Activated T-cell treated with anti-CD3 and anti-CD28 coated beads, Interleukin-2, amount 50 U/mL, for 72 hours (primary cell): Measurements from ENCODE around the gene HEPACAM2. TPM values are rescaled to one million over a fixed set of nuclear protein-coding genes. Genes with fewer than 3 reads are reported as not detected.

ENCODE experiments used
- ATAC-seq, 2 donors: fragments of 150-1000 bp; cut with Tn5 transposase; replicated peaks in 1 of 2; 2 replicates each; pipeline ENCODE4 v1.10.0; 2021; ENCODE audit warnings: moderate library complexity in 2 of 2, mild to moderate bottlenecking in 1 of 2
- DNase-seq, 2 donors: peaks; one replicate each; pipeline ENCODE4 v3.0.0; 2021 to 2022; ENCODE audit warnings: mixed read lengths in 1 of 2
- H3K27ac Mint-ChIP-seq: one replicate; pipeline ENCODE4 v1.8.0; 2022; ENCODE audit warnings: mild to moderate bottlenecking, moderate library complexity, mixed read lengths
- H3K27me3 Mint-ChIP-seq: one replicate; pipeline ENCODE4 v1.8.0; 2022; ENCODE audit warnings: low read depth, mixed read lengths
- H3K36me3 Mint-ChIP-seq, 2 donors: one replicate each; pipeline ENCODE4 v1.8.0; 2022; ENCODE audit warnings: mixed read lengths in 2 of 2, mild to moderate bottlenecking in 1 of 2; ENCODE audit not compliant: insufficient read depth in 2 of 2
- H3K4me1 Mint-ChIP-seq: one replicate; pipeline ENCODE4 v1.8.0; 2022; ENCODE audit warnings: low read depth, mixed read lengths
- H3K4me3 Mint-ChIP-seq, 2 donors: one replicate each; pipeline ENCODE4 v1.8.0; 2022; ENCODE audit warnings: mild to moderate bottlenecking in 2 of 2, mixed read lengths in 2 of 2, moderate library complexity in 2 of 2
- H3K9me3 Mint-ChIP-seq, 2 donors: one replicate each; pipeline ENCODE4 v1.8.0; 2022; ENCODE audit warnings: mixed read lengths in 2 of 2
- total RNA-seq, 2 donors: library from RNA; stranded (reverse); gene quantifications; one replicate each; pipeline ENCODE4 v1.2.3, GENCODE V29; 2022

The HEPACAM2 gene
- total RNA-seq, 2 donors from 2014 or later: not detected

- Mint-ChIP-seq H3K9me3 (no peaks in the 10 kb centered on the region), H3K4me1 (peaks cover 15% of the 10 kb centered on the region), H3K27ac (peak overlapping the region; percentile 6), H3K4me3 (peak overlapping the region in 1 of 2 donors; percentile 40), H3K27me3 (peaks cover 72% of the 10 kb centered on the region), H3K36me3 (no peaks in the 10 kb centered on the region)
- peak; percentile 17 to 34 for DNase-seq
- ATAC-seq: peak; percentile 97 to 98
Measured at GRCh38 chr7:93185303-93186027, 40.8 kb downstream of the HEPACAM2 start.

GRCh38 chr7:93179173-93179572 lies 47.1 kb downstream of the HEPACAM2 start:
- Mint-ChIP-seq H3K36me3 (no peaks in the 10 kb centered on the region), H3K9me3 (no peaks in the 10 kb centered on the region), H3K27me3 (peaks cover 60% of the 10 kb centered on the region), H3K4me3 (no peak overlapping the region), H3K4me1 (no peaks in the 10 kb centered on the region), H3K27ac (no peak overlapping the region)
- no peak for DNase-seq
- peak in 1 of 2 donors; percentile 63 for ATAC-seq

- no peaks in the 10 kb centered on the region for H3K36me3 Mint-ChIP-seq
- H3K27ac Mint-ChIP-seq: no peak overlapping the region
- ATAC-seq: no peak
- H3K4me3 Mint-ChIP-seq: no peak overlapping the region
- peaks cover 51% of the 10 kb centered on the region for H3K27me3 Mint-ChIP-seq
- H3K9me3 Mint-ChIP-seq: no peaks in the 10 kb centered on the region
- no peaks in the 10 kb centered on the region for H3K4me1 Mint-ChIP-seq
- DNase-seq: no peak
Measured at GRCh38 chr7:93178213-93178612, 48.1 kb downstream of the HEPACAM2 start.

- peak in 1 of 2 donors; percentile 44 for ATAC-seq
- no peaks in the 10 kb centered on the region for H3K9me3 Mint-ChIP-seq
- no peak overlapping the region for H3K27ac Mint-ChIP-seq
Measured at GRCh38 chr7:93176992-93177580, 49.2 kb downstream of the HEPACAM2 start.

GRCh38 chr7:93175219-93175618 lies 51.0 kb downstream of the HEPACAM2 start:
- H3K4me1 Mint-ChIP-seq: no peaks in the 10 kb centered on the region
- DNase-seq (no peak), ATAC-seq (no peak)
- no peak overlapping the region for H3K27ac Mint-ChIP-seq
- H3K27me3 Mint-ChIP-seq: peaks cover 26% of the 10 kb centered on the region
- peaks cover 4 to 7% of the 10 kb centered on the region in 2 donors for H3K36me3 Mint-ChIP-seq
- H3K9me3 Mint-ChIP-seq: peaks cover 2 to 5% of the 10 kb centered on the region in 2 donors
- H3K4me3 Mint-ChIP-seq: no peak overlapping the region

More at GRCh38 chr7:93176992-93177580, 49.2 kb downstream of the HEPACAM2 start:
- no peak for DNase-seq
- Mint-ChIP-seq H3K4me1 (no peaks in the 10 kb centered on the region), H3K4me3 (no peak overlapping the region), H3K27me3 (peaks cover 39% of the 10 kb centered on the region), H3K36me3 (no peaks in the 10 kb centered on the region)

GRCh38 chr7:93172683-93173082 lies 53.6 kb downstream of the HEPACAM2 start:
- ATAC-seq: no peak
- Mint-ChIP-seq H3K4me1 (no peaks in the 10 kb centered on the region), H3K27me3 (peaks cover 22% of the 10 kb centered on the region), H3K9me3 (peaks cover 7 to 15% of the 10 kb centered on the region in 2 donors), H3K4me3 (no peak overlapping the region), H3K36me3 (peaks cover 9 to 13% of the 10 kb centered on the region in 2 donors), H3K27ac (no peak overlapping the region)
- no peak for DNase-seq

GRCh38 chr7:93171606-93172226 lies 54.6 kb downstream of the HEPACAM2 start:
- DNase-seq: no peak
- Mint-ChIP-seq H3K9me3 (peaks cover 9 to 19% of the 10 kb centered on the region in 2 donors), H3K27ac (no peak overlapping the region), H3K27me3 (peaks cover 16% of the 10 kb centered on the region), H3K4me3 (no peak overlapping the region), H3K4me1 (no peaks in the 10 kb centered on the region), H3K36me3 (peaks cover 13 to 16% of the 10 kb centered on the region in 2 donors)
- ATAC-seq: no peak

GRCh38 chr7:93165447-93165846 lies 60.8 kb downstream of the HEPACAM2 start:
- H3K4me1 Mint-ChIP-seq: peaks cover 15% of the 10 kb centered on the region
- no peak for DNase-seq
- no peak overlapping the region for H3K4me3 Mint-ChIP-seq
- H3K36me3 Mint-ChIP-seq: peaks cover 13 to 21% of the 10 kb centered on the region in 2 donors
- peaks cover 11 to 19% of the 10 kb centered on the region in 2 donors for H3K9me3 Mint-ChIP-seq
- H3K27ac Mint-ChIP-seq: no peak overlapping the region
- peaks cover 11% of the 10 kb centered on the region for H3K27me3 Mint-ChIP-seq
- peak in 1 of 2 donors; percentile 60 for ATAC-seq

GRCh38 chr7:93164766-93165165 lies 61.5 kb downstream of the HEPACAM2 start:
- H3K27ac Mint-ChIP-seq: no peak overlapping the region
- peaks cover 13 to 21% of the 10 kb centered on the region in 2 donors for H3K36me3 Mint-ChIP-seq
- ATAC-seq (no peak), DNase-seq (no peak)
- peaks cover 11 to 19% of the 10 kb centered on the region in 2 donors for H3K9me3 Mint-ChIP-seq
- H3K27me3 Mint-ChIP-seq: peaks cover 11% of the 10 kb centered on the region
- H3K4me3 Mint-ChIP-seq: no peak overlapping the region
- peaks cover 15% of the 10 kb centered on the region for H3K4me1 Mint-ChIP-seq

- Mint-ChIP-seq H3K27ac (no peak overlapping the region), H3K4me1 (peaks cover 25% of the 10 kb centered on the region), H3K4me3 (no peak overlapping the region), H3K36me3 (peaks cover 6 to 12% of the 10 kb centered on the region in 2 donors), H3K27me3 (no peaks in the 10 kb centered on the region), H3K9me3 (peaks cover 4 to 5% of the 10 kb centered on the region in 2 donors)
- ATAC-seq: no peak
- no peak for DNase-seq
Measured at GRCh38 chr7:93161181-93161762, 65.0 kb downstream of the HEPACAM2 start.

- peak overlapping the region in 1 of 2 donors; percentile 1 for H3K4me3 Mint-ChIP-seq
- H3K9me3 Mint-ChIP-seq: peaks cover 4 to 5% of the 10 kb centered on the region in 2 donors
- DNase-seq: no peak
- no peaks in the 10 kb centered on the region for H3K27me3 Mint-ChIP-seq
- peaks cover 19% of the 10 kb centered on the region for H3K4me1 Mint-ChIP-seq
- peaks cover 6 to 12% of the 10 kb centered on the region in 2 donors for H3K36me3 Mint-ChIP-seq
- peak; percentile 72 to 91 for ATAC-seq
- H3K27ac Mint-ChIP-seq: peak overlapping the region; percentile 6
Measured at GRCh38 chr7:93160410-93160809, 65.9 kb downstream of the HEPACAM2 start.

- ATAC-seq (no peak), DNase-seq (no peak)
- H3K9me3 Mint-ChIP-seq: peaks cover 4 to 5% of the 10 kb centered on the region in 2 donors
- no peak overlapping the region for H3K27ac Mint-ChIP-seq
- H3K4me3 Mint-ChIP-seq: no peak overlapping the region
- peaks cover 15% of the 10 kb centered on the region for H3K4me1 Mint-ChIP-seq
- no peaks in the 10 kb centered on the region for H3K27me3 Mint-ChIP-seq
- H3K36me3 Mint-ChIP-seq: peaks cover 6 to 12% of the 10 kb centered on the region in 2 donors
Measured at GRCh38 chr7:93159490-93159889, 66.8 kb downstream of the HEPACAM2 start.

GRCh38 chr7:93156884-93157283 lies 69.4 kb downstream of the HEPACAM2 start:
- Mint-ChIP-seq H3K27me3 (no peaks in the 10 kb centered on the region), H3K9me3 (peaks cover 0 to 3% of the 10 kb centered on the region in 2 donors), H3K36me3 (peaks cover 5 to 6% of the 10 kb centered on the region in 2 donors), H3K4me1 (peaks cover 15% of the 10 kb centered on the region), H3K27ac (no peak overlapping the region), H3K4me3 (no peak overlapping the region)
- no peak for DNase-seq
- ATAC-seq: no peak
